Cerebellar cortex (tissue), 1 donor: ENCODE measurements around the gene BAZ1B.
"Not testable (repeated sequence)": the region's sequence is repeated elsewhere in the genome, so short reads cannot be mapped to it uniquely, and the experiment has no call there.

Experiments
- DNase-seq: peaks from one replicate; pipeline ENCODE4 v3.0.0-alpha.2; 2015; ENCODE audit warnings: low spot score

Gene BAZ1B

GRCh38 chr7:73426016-73426415, 96.1 kb downstream of the BAZ1B start:
- no peak for DNase-seq

DNA sequence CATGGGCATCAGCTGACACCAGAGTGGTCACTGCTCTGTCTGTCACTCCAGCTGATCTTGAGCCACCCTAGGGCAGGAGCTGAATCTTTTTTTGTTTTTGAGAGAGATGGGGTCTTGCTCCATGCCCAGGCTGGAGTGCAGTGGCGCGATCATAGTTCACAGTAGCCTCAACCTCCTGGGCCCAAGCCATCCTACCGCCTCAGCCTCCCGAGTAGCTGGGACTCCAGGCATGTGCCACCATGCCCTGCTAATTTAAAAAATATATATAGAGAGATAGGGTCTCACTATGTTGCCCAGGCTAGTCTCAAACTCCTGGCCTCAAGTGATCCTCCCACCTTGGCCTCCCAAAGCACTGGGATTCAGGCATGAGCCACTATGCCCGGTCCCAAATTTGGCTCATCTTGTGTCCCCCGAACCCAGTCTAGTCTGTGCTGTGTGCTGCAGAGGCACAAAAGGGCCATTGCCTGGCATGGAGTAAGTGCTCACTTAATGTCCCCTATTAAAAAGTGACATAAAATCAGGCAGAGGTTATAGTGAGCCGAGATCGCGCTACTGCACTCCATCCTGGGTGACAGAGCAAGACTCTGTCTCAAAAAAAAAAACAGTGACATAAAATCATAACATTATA, 96.6 kb downstream of the BAZ1B start:
- no peak for DNase-seq

- no peak for DNase-seq
Measured at GRCh38 chr7:73424489-73424885, 97.6 kb downstream of the BAZ1B start.

DNA sequence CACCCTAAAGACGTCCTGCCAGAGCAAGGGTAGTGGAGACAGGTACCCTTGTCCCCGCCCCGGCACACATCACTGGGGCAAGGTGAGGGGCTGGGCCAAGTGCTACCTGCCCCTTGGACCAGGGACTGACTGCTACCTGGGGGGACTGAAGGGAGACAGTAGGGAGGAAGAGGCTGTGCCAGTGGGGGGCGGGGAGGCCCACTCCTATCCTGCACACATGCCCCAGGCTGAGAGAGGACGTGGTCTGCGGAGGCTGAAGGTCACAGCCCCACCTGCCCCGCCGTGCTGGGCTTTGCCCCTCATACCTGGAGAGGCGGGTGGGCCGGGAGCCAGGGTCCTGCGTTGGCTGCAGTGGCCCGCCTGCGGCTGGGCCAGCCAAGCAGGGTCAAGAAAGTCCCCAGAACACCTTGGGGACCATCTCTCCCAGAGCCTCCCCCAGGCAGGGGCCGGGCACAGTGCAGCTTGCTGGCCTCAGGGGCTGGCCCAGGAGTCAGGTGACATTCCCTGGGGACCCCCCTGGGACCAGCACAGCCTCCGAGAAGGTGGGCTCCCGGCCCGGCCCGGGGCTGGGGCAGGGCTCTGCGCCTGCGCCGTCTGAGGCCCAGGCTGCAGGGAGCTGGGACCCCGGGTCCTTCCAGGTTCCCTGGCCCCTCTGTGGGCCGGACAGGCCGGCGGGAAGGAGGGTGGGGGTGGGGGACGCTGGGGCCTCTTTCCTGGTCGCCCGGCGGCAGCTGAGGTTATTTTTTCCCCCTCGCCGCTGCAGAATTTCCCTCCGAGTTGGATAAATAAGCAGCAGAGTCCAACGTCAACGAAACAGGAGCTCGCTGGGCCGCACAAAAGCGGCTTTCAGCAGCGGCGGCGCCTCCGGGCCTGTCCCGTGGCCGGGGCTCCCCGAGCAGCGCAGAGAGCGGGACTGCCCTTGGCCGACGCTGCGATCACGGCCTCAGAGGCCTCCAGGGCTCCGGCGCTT, 98.3 kb downstream of the BAZ1B start:
- DNase-seq: no peak

DNA sequence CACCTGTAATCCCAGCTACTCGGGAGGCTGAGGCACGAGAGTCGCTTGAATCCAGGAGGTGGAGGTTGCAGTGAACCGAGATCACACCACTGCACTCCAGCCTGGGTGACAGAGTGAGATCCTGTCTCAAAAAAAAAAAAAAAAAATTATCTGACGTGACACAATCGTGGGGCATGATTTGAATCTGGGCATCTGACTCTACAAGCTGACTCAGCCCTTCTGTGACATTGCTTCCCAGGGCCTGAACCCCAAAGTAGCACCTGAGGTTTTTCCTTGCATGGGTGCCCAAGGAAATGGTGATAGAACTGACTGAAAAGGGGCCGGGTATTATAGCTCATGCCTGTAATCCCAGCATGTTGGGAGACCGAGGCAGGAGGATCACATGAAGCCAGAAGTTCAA, 101.5 kb downstream of the BAZ1B start:
- DNase-seq: not testable (repeated sequence)

GRCh38 chr7:73420016-73420415, 102.1 kb downstream of the BAZ1B start:
- DNase-seq: not testable (repeated sequence)

DNA sequence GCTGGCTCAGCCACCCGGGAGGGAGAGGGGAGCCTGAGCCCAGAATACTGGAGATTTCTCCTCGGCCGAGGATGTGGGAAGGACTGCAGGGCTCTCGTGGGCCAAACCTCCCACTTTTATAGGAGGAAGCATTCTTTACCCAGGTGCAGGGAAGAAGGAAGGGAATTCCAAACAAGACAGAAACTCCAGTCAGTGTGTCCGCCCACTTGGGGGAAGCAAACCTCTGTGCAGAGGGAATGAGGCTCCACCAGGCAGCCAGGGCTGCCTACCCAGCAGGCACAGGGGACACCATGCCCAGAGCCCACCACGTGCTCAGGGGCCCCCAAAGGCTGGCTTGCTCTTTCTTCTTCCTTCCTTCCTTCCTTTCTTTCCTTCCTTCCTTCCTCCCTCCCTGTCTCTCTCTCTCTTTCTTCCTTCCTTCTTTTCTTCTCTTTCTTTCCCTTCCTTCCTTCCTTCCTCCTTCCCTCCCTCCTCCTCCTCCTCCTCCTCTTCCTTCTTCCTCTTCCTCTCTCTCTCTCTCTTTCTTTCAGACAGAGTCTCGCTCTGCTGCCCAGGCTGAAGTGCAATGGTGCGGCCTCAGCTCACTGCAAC, 103.9 kb downstream of the BAZ1B start:
- no peak for DNase-seq

DNA sequence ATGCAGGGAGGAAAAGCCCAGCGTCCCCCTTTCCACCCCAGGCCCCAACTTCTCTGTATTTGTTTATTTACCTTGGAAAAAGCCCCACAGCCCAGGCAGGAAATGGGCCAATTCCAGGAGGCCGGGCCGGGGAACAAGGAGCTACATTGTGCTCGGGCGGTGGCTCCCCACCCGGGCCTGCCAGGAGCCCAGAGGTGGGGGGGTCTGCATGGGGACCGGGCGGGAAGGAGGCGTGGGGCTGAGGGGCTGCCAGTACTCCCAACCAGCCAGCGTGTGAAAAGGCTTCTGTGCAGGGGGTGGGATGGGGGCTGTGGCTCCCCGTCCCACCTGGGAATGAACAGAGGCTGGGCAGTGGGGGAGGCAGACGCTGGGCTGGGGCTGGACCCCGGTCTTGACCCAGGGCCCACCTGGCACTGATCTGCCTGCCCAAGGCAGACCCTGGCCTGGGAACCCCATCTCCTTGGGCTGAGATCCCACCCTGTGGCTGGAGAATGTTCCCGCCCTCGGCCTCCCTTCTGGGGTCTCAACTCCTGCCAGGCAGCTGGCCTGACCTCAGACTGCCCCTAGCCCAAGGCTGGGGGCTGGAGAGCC, 111.5 kb downstream of the BAZ1B start:
- not testable (repeated sequence) for DNase-seq

DNA sequence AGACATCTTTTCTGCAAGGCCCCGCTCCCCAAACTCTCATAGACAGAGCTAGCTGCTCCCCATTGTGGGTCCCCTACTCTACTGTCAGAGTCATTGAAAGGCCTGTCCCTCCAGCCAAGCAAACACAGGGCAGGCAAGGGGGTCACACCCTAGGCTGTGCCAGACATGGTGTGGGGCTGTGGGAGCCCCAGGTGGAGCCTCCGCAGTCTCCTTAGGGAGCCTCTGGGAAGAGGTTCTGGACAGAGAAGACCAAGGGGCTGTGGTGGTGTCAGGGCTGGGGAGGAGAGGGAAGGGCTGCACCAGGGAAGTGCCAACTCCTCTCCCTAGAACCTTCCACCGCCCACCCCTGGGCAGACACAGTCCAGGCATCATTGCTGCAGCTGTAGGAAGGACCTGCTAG, 117.2 kb downstream of the BAZ1B start:
- DNase-seq: not testable (repeated sequence)

DNA sequence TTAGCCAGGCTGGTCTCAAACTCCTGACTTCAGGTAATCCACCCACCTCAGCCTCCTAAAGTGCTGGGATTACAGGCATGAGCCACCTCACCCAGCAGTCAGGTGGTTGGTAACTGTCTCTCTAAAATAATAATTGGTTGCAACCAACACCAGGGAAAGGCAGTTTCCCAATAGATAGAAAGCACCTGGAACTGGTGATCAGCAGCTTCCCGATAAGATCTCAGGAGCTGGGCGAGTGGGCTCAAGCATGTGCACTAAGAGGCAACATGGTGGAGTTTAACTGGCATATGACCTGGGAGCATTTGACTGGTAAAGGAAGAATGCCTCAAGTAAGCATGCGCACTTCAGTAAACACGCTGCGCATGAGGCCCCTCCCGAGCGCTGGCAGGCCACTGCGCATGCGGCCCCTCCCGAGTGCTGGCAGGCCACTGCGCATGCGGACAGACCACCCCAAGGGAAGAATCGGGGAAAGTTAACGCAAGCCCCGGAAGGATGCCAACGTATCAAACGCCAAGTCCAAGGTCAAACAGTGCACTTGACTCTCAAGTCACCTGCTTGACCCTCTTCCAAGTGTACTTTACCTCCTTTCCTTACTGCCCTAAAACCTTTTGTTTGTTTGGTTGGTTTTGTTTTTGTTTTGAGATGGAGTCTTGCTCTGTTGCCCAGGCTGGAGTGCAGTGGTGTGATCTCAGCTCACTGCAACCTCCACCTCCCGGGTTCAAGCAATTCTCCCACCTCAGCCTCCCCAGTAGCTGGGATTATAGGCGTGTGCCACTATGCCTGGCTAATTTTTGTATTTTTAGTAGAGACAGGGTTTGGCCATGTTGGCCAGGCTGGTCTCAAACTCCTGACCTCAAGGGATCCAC, 122.7 kb downstream of the BAZ1B start:
- peak; percentile 59 for DNase-seq

GRCh38 chr7:73397521-73398281, 124.4 kb downstream of the BAZ1B start:
- peak; percentile 80 for DNase-seq

- no peak for DNase-seq
Measured at GRCh38 chr7:73395538-73396503, 126.3 kb downstream of the BAZ1B start.

DNA sequence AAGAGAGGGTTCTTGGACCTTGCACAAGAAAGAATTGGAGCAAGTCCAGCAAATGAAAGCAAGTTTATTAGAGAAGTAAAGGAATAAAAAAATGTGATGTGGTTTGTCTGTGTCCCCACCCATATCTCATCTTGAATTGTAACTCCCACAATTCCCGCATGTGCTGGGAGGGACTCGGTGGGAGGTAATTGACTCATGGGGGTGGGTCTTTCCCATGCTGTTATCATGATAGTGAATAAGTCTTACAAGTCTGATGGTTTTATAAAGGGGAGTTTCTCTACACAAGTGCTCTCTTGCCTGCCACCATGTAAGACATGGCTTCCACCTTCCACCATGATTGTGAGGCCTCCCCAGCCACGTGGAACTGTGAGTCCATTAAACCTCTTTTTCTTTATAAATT, 127.7 kb downstream of the BAZ1B start:
- no peak for DNase-seq

DNA sequence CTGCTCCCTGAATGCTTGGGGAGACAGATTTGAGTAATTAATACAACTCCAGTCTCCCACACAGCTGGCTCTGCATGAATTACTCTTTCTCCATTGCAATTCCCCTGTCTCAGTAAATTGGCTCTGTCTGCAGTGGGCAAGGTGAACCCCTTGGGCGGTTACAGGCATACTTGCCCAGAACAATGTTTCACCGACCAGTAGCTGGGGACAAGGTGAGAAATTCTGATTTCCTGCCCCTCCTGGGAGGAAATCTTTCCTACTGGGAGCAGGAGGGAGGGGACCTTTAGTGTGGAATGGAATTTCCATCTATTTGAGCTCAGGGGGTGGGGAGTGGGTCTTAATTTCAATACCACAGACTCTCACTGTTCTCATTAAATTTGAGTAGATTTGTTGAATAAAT, 130.7 kb downstream of the BAZ1B start:
- DNase-seq: no peak
